GM23338 (cell line): Measurements from ENCODE around the gene PDE3A. TPM values are rescaled to one million over a fixed set of nuclear protein-coding genes. Genes with fewer than 3 reads are reported as not detected.

Source experiments
- CREB1 ChIP-seq: fragments of 250-450 bp; sonication (Bioruptor Pico); IDR thresholded peaks from 2 replicates; pipeline ENCODE4 v1.5.0; 2020; ENCODE audit warnings: low read depth, mild to moderate bottlenecking, moderate library complexity
- EZH2 ChIP-seq: fragments of 200-600 bp; sonication (generic); IDR thresholded peaks from one replicate; pipeline ENCODE4 v1.8.0; 2017; ENCODE audit warnings: antibody characterized with exemption, mild to moderate bottlenecking, low read depth; ENCODE audit not compliant: unreplicated experiment
- JUNB ChIP-seq: IDR thresholded peaks from one replicate; pipeline ENCODE4 v1.6.1; 2016; ENCODE audit warnings: antibody characterized with exemption; ENCODE audit not compliant: unreplicated experiment
- POLR2AphosphoS5 ChIP-seq: IDR thresholded peaks from 2 replicates; pipeline ENCODE4 v1.6.1; 2016; ENCODE audit warnings: antibody characterized with exemption, low read depth
- STAT1 ChIP-seq: IDR thresholded peaks from one replicate; pipeline ENCODE4 v1.6.1; 2016; ENCODE audit warnings: antibody characterized with exemption; ENCODE audit not compliant: unreplicated experiment
- polyA plus RNA-seq: library from polyadenylated mRNA; unstranded; fragments of >200 nt; fragmentation: Nextera tagmentation; extraction: Ambion mirVana; gene quantifications from 2 replicates; pipeline ENCODE4 v1.2.1, GENCODE V29; 2016
- total RNA-seq: library from RNA; depleted of rRNA; stranded (reverse); fragments of >200 nt; shearing (Covaris generic); gene quantifications from 2 replicates; pipeline ENCODE4 v1.2.3, GENCODE V29; 2014
- TF ChIP-seq, protein P1 (sequence below): fragments of 250-450 bp; sonication (Bioruptor Pico); IDR thresholded peaks from 2 replicates; pipeline ENCODE4 v1.5.0; 2020; ENCODE audit warnings: mild to moderate bottlenecking, moderate library complexity
- TF ChIP-seq, protein P2 (sequence below): IDR thresholded peaks from one replicate; pipeline ENCODE4 v1.6.1; 2018; ENCODE audit warnings: antibody characterized with exemption; ENCODE audit not compliant: unreplicated experiment

The PDE3A gene
- total and polyA plus RNA-seq, 2 experiments from 2014 or later = 2.7 to 9.2 TPM

DNA sequence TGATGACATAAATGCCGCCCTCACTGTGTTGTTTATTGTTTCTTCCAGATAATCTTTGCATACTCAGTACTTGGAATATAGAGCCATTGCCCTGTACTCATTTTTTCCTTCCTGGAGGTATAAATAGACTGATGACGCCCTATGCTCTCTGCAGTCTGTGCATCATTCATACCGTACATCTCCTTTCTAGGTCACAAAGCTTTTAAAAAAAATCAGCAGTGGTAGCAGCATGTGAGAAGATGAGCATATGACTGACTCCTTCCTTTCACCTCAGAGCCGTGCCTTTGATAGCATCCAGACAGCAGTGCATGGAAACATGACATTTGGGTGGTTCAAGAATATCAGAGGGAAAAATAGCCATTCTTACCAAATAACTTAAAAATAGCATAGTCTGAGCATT is 77.3 kb downstream of the PDE3A start (continued):
- TF ChIP-seq, protein P1, sequence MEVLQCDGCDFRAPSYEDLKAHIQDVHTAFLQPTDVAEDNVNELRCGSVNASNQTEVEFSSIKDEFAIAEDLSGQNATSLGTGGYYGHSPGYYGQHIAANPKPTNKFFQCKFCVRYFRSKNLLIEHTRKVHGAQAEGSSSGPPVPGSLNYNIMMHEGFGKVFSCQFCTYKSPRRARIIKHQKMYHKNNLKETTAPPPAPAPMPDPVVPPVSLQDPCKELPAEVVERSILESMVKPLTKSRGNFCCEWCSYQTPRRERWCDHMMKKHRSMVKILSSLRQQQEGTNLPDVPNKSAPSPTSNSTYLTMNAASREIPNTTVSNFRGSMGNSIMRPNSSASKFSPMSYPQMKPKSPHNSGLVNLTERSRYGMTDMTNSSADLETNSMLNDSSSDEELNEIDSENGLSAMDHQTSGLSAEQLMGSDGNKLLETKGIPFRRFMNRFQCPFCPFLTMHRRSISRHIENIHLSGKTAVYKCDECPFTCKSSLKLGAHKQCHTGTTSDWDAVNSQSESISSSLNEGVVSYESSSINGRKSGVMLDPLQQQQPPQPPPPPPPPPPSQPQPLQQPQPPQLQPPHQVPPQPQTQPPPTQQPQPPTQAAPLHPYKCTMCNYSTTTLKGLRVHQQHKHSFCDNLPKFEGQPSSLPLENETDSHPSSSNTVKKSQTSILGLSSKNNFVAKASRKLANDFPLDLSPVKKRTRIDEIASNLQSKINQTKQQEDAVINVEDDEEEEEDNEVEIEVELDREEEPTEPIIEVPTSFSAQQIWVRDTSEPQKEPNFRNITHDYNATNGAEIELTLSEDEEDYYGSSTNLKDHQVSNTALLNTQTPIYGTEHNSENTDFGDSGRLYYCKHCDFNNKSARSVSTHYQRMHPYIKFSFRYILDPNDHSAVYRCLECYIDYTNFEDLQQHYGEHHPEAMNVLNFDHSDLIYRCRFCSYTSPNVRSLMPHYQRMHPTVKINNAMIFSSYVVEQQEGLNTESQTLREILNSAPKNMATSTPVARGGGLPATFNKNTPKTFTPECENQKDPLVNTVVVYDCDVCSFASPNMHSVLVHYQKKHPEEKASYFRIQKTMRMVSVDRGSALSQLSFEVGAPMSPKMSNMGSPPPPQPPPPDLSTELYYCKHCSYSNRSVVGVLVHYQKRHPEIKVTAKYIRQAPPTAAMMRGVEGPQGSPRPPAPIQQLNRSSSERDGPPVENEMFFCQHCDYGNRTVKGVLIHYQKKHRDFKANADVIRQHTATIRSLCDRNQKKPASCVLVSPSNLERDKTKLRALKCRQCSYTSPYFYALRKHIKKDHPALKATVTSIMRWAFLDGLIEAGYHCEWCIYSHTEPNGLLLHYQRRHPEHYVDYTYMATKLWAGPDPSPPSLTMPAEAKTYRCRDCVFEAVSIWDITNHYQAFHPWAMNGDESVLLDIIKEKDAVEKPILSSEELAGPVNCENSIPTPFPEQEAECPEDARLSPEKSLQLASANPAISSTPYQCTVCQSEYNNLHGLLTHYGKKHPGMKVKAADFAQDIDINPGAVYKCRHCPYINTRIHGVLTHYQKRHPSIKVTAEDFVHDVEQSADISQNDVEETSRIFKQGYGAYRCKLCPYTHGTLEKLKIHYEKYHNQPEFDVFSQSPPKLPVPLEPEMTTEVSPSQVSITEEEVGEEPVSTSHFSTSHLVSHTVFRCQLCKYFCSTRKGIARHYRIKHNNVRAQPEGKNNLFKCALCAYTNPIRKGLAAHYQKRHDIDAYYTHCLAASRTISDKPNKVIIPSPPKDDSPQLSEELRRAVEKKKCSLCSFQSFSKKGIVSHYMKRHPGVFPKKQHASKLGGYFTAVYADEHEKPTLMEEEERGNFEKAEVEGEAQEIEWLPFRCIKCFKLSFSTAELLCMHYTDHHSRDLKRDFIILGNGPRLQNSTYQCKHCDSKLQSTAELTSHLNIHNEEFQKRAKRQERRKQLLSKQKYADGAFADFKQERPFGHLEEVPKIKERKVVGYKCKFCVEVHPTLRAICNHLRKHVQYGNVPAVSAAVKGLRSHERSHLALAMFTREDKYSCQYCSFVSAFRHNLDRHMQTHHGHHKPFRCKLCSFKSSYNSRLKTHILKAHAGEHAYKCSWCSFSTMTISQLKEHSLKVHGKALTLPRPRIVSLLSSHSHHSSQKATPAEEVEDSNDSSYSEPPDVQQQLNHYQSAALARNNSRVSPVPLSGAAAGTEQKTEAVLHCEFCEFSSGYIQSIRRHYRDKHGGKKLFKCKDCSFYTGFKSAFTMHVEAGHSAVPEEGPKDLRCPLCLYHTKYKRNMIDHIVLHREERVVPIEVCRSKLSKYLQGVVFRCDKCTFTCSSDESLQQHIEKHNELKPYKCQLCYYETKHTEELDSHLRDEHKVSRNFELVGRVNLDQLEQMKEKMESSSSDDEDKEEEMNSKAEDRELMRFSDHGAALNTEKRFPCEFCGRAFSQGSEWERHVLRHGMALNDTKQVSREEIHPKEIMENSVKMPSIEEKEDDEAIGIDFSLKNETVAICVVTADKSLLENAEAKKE (CRISPR knock-in tag) = no peak
- TF ChIP-seq EZH2 (no peak), STAT1 (no peak), POLR2AphosphoS5 (no peak), JUNB (no peak), CREB1 (CRISPR knock-in tag) (no peak)
- TF ChIP-seq, protein P2, sequence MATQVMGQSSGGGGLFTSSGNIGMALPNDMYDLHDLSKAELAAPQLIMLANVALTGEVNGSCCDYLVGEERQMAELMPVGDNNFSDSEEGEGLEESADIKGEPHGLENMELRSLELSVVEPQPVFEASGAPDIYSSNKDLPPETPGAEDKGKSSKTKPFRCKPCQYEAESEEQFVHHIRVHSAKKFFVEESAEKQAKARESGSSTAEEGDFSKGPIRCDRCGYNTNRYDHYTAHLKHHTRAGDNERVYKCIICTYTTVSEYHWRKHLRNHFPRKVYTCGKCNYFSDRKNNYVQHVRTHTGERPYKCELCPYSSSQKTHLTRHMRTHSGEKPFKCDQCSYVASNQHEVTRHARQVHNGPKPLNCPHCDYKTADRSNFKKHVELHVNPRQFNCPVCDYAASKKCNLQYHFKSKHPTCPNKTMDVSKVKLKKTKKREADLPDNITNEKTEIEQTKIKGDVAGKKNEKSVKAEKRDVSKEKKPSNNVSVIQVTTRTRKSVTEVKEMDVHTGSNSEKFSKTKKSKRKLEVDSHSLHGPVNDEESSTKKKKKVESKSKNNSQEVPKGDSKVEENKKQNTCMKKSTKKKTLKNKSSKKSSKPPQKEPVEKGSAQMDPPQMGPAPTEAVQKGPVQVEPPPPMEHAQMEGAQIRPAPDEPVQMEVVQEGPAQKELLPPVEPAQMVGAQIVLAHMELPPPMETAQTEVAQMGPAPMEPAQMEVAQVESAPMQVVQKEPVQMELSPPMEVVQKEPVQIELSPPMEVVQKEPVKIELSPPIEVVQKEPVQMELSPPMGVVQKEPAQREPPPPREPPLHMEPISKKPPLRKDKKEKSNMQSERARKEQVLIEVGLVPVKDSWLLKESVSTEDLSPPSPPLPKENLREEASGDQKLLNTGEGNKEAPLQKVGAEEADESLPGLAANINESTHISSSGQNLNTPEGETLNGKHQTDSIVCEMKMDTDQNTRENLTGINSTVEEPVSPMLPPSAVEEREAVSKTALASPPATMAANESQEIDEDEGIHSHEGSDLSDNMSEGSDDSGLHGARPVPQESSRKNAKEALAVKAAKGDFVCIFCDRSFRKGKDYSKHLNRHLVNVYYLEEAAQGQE = no peak
